Stomach (tissue), 19 donors: ENCODE measurements around the gene OR51I2. TPM values are rescaled to one million over a fixed set of nuclear protein-coding genes. Genes with fewer than 3 reads are reported as not detected.

Experiments
- DNase-seq, 2 donors: peaks; one replicate each; pipeline versions ENCODE4 v3.0.0 to v3.0.0-alpha.2; 2013 to 2019
- H3K27ac ChIP-seq, 5 donors: fragments of 200-600 bp in 4 of 5; sonication (generic) in 4 of 5; one replicate each; pipeline ENCODE4 v1.5.1; 2013 to 2019; ENCODE audit warnings: mild to moderate bottlenecking in 1 of 5, moderate library complexity in 1 of 5
- H3K27me3 ChIP-seq, 3 donors: fragments of 200-600 bp; sonication (generic); one replicate each; pipeline ENCODE4 v1.5.1; 2017 to 2019; ENCODE audit warnings: mixed run types in 1 of 3
- H3K36me3 ChIP-seq, 4 donors: fragments of 200-600 bp; sonication (generic); 1 replicate in 3 of 4; 2 replicates in 1 of 4; pipeline ENCODE4 v1.5.1; 2016 to 2019
- H3K4me1 ChIP-seq, 4 donors: fragments of 200-600 bp; sonication (generic); one replicate each; pipeline ENCODE4 v1.5.1; 2016 to 2019
- H3K4me3 ChIP-seq, 4 donors: fragments of 200-600 bp; sonication (generic) in 3 of 4; one replicate each; pipeline ENCODE4 v1.5.1; 2016 to 2019; ENCODE audit warnings: mild to moderate bottlenecking in 1 of 4
- H3K9me3 ChIP-seq, 4 donors: fragments of 200-600 bp; sonication (generic); one replicate each; pipeline ENCODE4 v1.5.1; 2016 to 2019
- EP300 ChIP-seq: sonication (generic); formaldehyde crosslinking; IDR thresholded peaks from one replicate; pipeline ENCODE4 v1.6.1; 2017; ENCODE audit warnings: antibody characterized with exemption
- POLR2A ChIP-seq, 4 donors: fragments of 450-650 bp; IDR thresholded peaks; one replicate each; pipeline ENCODE4 v1.6.1; 2016; ENCODE audit warnings: antibody characterized with exemption in 4 of 4, control low read depth in 2 of 4, mild to moderate bottlenecking in 1 of 4, moderate library complexity in 1 of 4
- POLR2AphosphoS5 ChIP-seq, 3 donors: sonication (generic); formaldehyde crosslinking; IDR thresholded peaks; one replicate each; pipeline ENCODE4 v1.6.1; 2016; ENCODE audit warnings: antibody characterized with exemption in 3 of 3
- WGBS, 5 donors: extraction: QIAGEN DNeasy Blood & Tissue Kit in 3 of 5; methylation state at CpG; one replicate each; pipeline versions ENCODE4 v1.1.5 to v1.1.7; 2013 to 2018; 5-methylcytosine and 5-hydroxymethylcytosine counted together
- intact Hi-C: fragments of 100-400 bp; cut with DNase I; formaldehyde crosslinking; loops from one replicate; pipeline ENCODE4 v1.15.1; 2023; ENCODE audit warnings: low total_unique reads
- long read RNA-seq, 10 donors: transcript quantifications; one replicate each; lab custom pipeline, GENCODE V29; 2026
- polyA plus RNA-seq, 3 donors: library from polyadenylated mRNA; stranded (reverse); fragments of 200-250 nt; gene quantifications; one replicate each; pipeline ENCODE4 v1.2.3, GENCODE V29; 2013
- total RNA-seq, 5 donors: library from RNA; depleted of rRNA; stranded (reverse); fragments of >200 nt; gene quantifications; one replicate each; pipeline versions ENCODE4 v1.1.0 to v1.2.3, GENCODE V29; 2014 to 2016
- TF ChIP-seq, protein P1 (sequence below), 7 experiments: fragments of 450-650 bp in 4 of 7; fragments of 200-600 bp in 3 of 7; sonication (generic) in 3 of 7; IDR thresholded peaks; one replicate each; pipeline ENCODE4 v1.5.1; 2016 to 2019; ENCODE audit warnings: antibody characterized with exemption in 7 of 7, control low read depth in 2 of 7, mild to moderate bottlenecking in 1 of 7
- donor health status: healthy with polysubstance abuse.
- donor health status: Bipolar disorder and iron deficiency.
- donor health status: healthy.

Gene OR51I2, protein sequence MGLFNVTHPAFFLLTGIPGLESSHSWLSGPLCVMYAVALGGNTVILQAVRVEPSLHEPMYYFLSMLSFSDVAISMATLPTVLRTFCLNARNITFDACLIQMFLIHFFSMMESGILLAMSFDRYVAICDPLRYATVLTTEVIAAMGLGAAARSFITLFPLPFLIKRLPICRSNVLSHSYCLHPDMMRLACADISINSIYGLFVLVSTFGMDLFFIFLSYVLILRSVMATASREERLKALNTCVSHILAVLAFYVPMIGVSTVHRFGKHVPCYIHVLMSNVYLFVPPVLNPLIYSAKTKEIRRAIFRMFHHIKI
- total RNA-seq (not detected), polyA plus RNA-seq (not detected)
- long read RNA-seq, donor 1: 0 reads
- long read RNA-seq, donor 2: 0 reads
- long read RNA-seq, donor 3: 0 reads
- long read RNA-seq, donor 4: 0 reads
- long read RNA-seq, donor 5: 0 reads
- long read RNA-seq, donor 6: 0 reads
- long read RNA-seq, donor 7: 0 reads
- long read RNA-seq, donor 8: 0 reads
- long read RNA-seq, donor 9: 0 reads
- long read RNA-seq, donor 10: 0 reads

DNA sequence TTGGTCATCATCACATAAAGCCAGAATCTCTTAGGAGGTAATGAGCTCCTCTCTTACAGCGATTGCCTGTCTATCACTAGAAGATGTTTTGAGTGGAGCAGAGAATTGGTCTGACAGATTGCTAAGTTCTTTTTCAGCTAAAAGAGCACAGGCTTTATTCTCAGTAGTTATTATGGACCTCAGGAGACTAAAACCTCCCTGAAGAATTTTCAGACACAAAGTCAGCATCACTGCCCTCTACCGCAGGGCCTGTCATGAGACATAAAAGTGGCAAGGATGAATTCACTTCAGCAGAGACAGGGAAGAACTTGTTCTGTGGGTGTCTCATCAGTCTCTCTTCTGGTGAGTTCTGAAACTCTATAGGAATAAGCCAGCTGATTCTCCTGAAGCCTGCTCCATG is at the start of gene OR51I2:
Gene OR51I2 (plus strand): TSS at position 301 of the 400 bp plus-strand sequence. CDS start 4,166 bp downstream, outside the sequence.
- TF ChIP-seq EP300: no peak
- TF ChIP-seq POLR2A (IDR thresholded peaks at IDR 0.05): no peak
- no peak for TF ChIP-seq POLR2AphosphoS5 (IDR thresholded peaks at IDR 0.05)
- TF ChIP-seq, protein P1, sequence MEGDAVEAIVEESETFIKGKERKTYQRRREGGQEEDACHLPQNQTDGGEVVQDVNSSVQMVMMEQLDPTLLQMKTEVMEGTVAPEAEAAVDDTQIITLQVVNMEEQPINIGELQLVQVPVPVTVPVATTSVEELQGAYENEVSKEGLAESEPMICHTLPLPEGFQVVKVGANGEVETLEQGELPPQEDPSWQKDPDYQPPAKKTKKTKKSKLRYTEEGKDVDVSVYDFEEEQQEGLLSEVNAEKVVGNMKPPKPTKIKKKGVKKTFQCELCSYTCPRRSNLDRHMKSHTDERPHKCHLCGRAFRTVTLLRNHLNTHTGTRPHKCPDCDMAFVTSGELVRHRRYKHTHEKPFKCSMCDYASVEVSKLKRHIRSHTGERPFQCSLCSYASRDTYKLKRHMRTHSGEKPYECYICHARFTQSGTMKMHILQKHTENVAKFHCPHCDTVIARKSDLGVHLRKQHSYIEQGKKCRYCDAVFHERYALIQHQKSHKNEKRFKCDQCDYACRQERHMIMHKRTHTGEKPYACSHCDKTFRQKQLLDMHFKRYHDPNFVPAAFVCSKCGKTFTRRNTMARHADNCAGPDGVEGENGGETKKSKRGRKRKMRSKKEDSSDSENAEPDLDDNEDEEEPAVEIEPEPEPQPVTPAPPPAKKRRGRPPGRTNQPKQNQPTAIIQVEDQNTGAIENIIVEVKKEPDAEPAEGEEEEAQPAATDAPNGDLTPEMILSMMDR (IDR thresholded peaks at IDR 0.05): no peak
- no peak for DNase-seq
- Histone ChIP-seq H3K27me3 (no peaks in the 10 kb centered on the region), H3K9me3 (no peaks in the 10 kb centered on the region), H3K36me3 (no peaks in the 10 kb centered on the region), H3K4me1 (no peaks in the 10 kb centered on the region), H3K4me3 (no peak within 1 kb of the TSS), H3K27ac (no peak within 1 kb of the TSS)
- 87 to 98% (median 92%) methylated on average over 2 of the region's 2 CpGs for WGBS, 5 donors
- intact Hi-C loops: no loop called here

DNA sequence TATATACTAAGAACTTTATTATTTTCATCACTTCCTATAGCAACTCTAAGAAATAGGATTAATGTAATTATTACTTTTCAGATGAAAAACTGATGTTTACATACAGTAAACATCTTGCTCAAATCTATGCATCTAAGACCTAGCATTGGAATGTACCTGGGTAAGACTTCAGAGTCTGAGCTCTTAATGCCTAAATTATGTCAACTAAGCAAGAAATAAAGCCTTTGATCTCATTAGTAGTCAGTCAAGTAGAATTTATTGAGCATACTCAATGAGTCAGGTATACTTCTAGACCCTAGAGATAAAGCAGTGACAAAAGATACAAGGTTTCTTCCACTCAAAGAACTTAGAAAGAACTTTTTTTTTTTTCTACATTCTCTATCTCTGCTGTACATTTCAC is 44.0 kb upstream of the OR51I2 start:
- TF ChIP-seq POLR2AphosphoS5 (IDR thresholded peaks at IDR 0.05): no peak
- no peak for TF ChIP-seq POLR2A (IDR thresholded peaks at IDR 0.05)
- TF ChIP-seq, protein P1 (IDR thresholded peaks at IDR 0.05): no peak
- TF ChIP-seq EP300: no peak
- Histone ChIP-seq H3K4me3 (no peak overlapping the region), H3K4me1 (no peaks in the 10 kb centered on the region), H3K36me3 (no peaks in the 10 kb centered on the region), H3K9me3 (no peaks in the 10 kb centered on the region), H3K27me3 (no peaks in the 10 kb centered on the region), H3K27ac (no peak overlapping the region)
- no peak for DNase-seq
- intact Hi-C loops: no loop called here

GRCh38 chr11:5420993-5421392 is 28.1 kb upstream of the OR51I2 start:
- intact Hi-C loops: no loop called here

DNA sequence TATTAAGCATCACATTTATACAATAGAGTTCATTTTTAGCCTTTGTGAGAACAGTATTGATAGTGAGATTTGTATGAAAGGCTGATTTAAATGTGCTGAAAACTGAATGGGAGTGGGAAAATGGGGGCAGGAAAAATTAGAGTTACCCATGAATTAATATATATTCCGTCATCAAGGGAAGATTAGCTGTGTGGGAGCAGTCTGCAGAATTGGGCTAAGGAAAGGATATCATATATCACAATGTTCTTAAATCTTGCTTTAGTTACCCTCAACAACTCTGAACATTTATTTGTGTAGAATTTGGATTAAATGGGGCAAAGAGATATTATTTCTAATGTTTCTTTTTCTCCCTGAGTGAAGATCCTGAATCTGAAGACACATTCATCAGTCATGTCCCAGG is 27.3 kb upstream of the OR51I2 start, which contains the start of gene OR51Q1:
Gene OR51Q1 (plus strand): TSS at position 301 of the 400 bp plus-strand sequence. CDS start 90 bp downstream, at position 391.
- Histone ChIP-seq H3K36me3 (no peaks in the 10 kb centered on the region), H3K4me3 (no peak within 1 kb of the TSS), H3K4me1 (no peaks in the 10 kb centered on the region), H3K27ac (no peak within 1 kb of the TSS), H3K27me3 (no peaks in the 10 kb centered on the region), H3K9me3 (no peaks in the 10 kb centered on the region)
- no peak for DNase-seq
- intact Hi-C loops: no loop called here
- TF ChIP-seq EP300 (no peak), POLR2A (IDR thresholded peaks at IDR 0.05) (no peak), POLR2AphosphoS5 (IDR thresholded peaks at IDR 0.05) (no peak)
- TF ChIP-seq, protein P1 (IDR thresholded peaks at IDR 0.05): no peak
- WGBS, 5 donors: 91 to 97% (median 95%) methylated on average over 1 of the region's 1 CpG

More at GRCh38 chr11:5420993-5421392, 28.1 kb upstream of the OR51I2 start:
- Histone ChIP-seq H3K9me3 (no peaks in the 10 kb centered on the region), H3K36me3 (no peaks in the 10 kb centered on the region), H3K4me3 (no peak overlapping the region), H3K27me3 (no peaks in the 10 kb centered on the region), H3K27ac (no peak overlapping the region), H3K4me1 (no peaks in the 10 kb centered on the region)
- 61 to 77% (median 66%) methylated on average over 5 of the region's 5 CpGs for WGBS, 5 donors
- TF ChIP-seq EP300 (no peak), POLR2AphosphoS5 (IDR thresholded peaks at IDR 0.05) (no peak), POLR2A (IDR thresholded peaks at IDR 0.05) (no peak)
- TF ChIP-seq, protein P1 (IDR thresholded peaks at IDR 0.05): no peak
- DNase-seq: no peak
